ENCODE data around the gene SCYGR5.

DNA sequence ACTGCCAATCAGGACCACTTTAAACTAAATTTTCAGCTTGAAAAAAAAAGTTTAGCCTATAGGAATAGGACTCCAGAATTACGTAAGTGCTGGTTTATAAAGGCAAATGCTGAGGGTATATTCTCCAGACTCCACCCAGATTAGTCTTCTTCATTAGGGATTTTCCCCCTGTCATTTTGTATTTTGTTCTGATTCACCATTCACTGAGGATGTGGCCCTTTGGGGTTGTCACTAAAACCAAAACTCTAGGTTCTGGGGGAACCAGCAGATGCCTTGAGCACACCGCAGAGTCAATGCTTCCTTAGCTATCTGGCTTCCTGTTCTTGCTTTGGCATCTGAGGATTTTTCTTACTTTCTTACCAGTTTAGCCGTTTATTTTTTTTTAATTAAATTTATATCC, 38.8 kb upstream of the SCYGR5 start:
- TF ChIP-seq, protein P1, sequence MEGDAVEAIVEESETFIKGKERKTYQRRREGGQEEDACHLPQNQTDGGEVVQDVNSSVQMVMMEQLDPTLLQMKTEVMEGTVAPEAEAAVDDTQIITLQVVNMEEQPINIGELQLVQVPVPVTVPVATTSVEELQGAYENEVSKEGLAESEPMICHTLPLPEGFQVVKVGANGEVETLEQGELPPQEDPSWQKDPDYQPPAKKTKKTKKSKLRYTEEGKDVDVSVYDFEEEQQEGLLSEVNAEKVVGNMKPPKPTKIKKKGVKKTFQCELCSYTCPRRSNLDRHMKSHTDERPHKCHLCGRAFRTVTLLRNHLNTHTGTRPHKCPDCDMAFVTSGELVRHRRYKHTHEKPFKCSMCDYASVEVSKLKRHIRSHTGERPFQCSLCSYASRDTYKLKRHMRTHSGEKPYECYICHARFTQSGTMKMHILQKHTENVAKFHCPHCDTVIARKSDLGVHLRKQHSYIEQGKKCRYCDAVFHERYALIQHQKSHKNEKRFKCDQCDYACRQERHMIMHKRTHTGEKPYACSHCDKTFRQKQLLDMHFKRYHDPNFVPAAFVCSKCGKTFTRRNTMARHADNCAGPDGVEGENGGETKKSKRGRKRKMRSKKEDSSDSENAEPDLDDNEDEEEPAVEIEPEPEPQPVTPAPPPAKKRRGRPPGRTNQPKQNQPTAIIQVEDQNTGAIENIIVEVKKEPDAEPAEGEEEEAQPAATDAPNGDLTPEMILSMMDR (IDR thresholded peaks at IDR 0.05) = no peak
- no peak for TF ChIP-seq POLR2AphosphoS5 (IDR thresholded peaks at IDR 0.05)

All from gastroesophageal sphincter (tissue), 3 donors.